T-cell (primary cell): ENCODE data around the gene FALEC. TPM values are rescaled to one million over a fixed set of nuclear protein-coding genes. Genes with fewer than 3 reads are reported as not detected.
"Not testable (repeated sequence)": the region's sequence is repeated elsewhere in the genome, so short reads cannot be mapped to it uniquely, and the experiment has no call there.

ENCODE experiments used
- ATAC-seq, 4 experiments: fragments of 200-7000 bp in 3 of 4; fragments of 150-1000 bp in 1 of 4; cut with Tn5 transposase; replicated peaks in 1 of 4; 1 replicate in 3 of 4; 2 replicates in 1 of 4; pipeline ENCODE4 v1.10.0; 2021; ENCODE audit warnings: moderate library complexity in 3 of 4, mild to moderate bottlenecking in 2 of 4, moderate number of reproducible peaks in 1 of 4
- CTCF ChIA-PET, 2 donors: fragments of 300-600 bp; sonication (Branson Sonifier 250); formaldehyde crosslinking; loops; one replicate each; lab custom pipeline; 2022; ENCODE audit warnings: antibody characterized with exemption in 2 of 2; lab: Charles Lee
- POLR2A ChIA-PET, 2 donors: fragments of 300-600 bp; sonication (Branson Sonifier 250); formaldehyde crosslinking; loops; one replicate each; lab custom pipeline; 2022; ENCODE audit warnings: antibody characterized with exemption in 2 of 2; lab: Charles Lee
- DNase-seq, 35 experiments: peaks; one replicate each; pipeline versions ENCODE4 v3.0.0 to v3.0.0-alpha.2; 2013 to 2023
- H3K27ac ChIP-seq: one replicate; pipeline ENCODE4 v1.5.1; 2013; ENCODE audit warnings: low read length
- H3K27me3 ChIP-seq, 2 experiments: replicated peaks in 1 of 2; 1 replicate in 1 of 2; 2 replicates in 1 of 2; pipeline versions ENCODE4 v1.6.1 to v1.7.0; 2013; ENCODE audit warnings: low read length in 1 of 2, mixed read lengths in 1 of 2; ENCODE audit not compliant: control insufficient read depth in 2 of 2, insufficient read depth in 2 of 2; ENCODE audit errors: extremely low read depth in 1 of 2
- H3K36me3 ChIP-seq, 2 donors: 1 replicate in 1 of 2; 2 replicates in 1 of 2; pipeline versions ENCODE4 v1.6.1 to v1.7.0; 2013; ENCODE audit warnings: low read length in 1 of 2; ENCODE audit not compliant: control insufficient read depth in 2 of 2, insufficient read depth in 1 of 2; ENCODE audit errors: extremely low read depth in 1 of 2
- H3K4me1 ChIP-seq, 2 experiments: 1 replicate in 1 of 2; 2 replicates in 1 of 2; pipeline versions ENCODE4 v1.6.1 to v1.7.0; 2013; ENCODE audit warnings: low read length in 2 of 2, mixed read lengths in 1 of 2; ENCODE audit not compliant: insufficient read depth in 2 of 2, control insufficient read depth in 1 of 2; ENCODE audit errors: extremely low read depth in 1 of 2
- H3K4me3 ChIP-seq, 2 donors: 1 replicate in 1 of 2; 2 replicates in 1 of 2; pipeline versions ENCODE4 v1.5.1 to v1.7.0; 2013; ENCODE audit warnings: mild to moderate bottlenecking in 2 of 2, low read length in 1 of 2, moderate library complexity in 1 of 2; ENCODE audit not compliant: control insufficient read depth in 1 of 2; ENCODE audit errors: extremely low read depth in 1 of 2
- H3K9me3 ChIP-seq: 2 replicates; pipeline ENCODE4 v1.7.0; 2013
- H3K27ac Mint-ChIP-seq, 2 donors: one replicate each; pipeline ENCODE4 v1.8.0; 2020 to 2021; ENCODE audit warnings: mild to moderate bottlenecking in 2 of 2, mixed read lengths in 2 of 2
- H3K27me3 Mint-ChIP-seq, 2 donors: one replicate each; pipeline ENCODE4 v1.8.0; 2021 to 2022; ENCODE audit warnings: mixed read lengths in 2 of 2
- H3K36me3 Mint-ChIP-seq: one replicate; pipeline ENCODE4 v1.8.0; 2021; ENCODE audit warnings: mixed read lengths
- H3K4me1 Mint-ChIP-seq, 3 donors: one replicate each; pipeline ENCODE4 v1.8.0; 2020 to 2022; ENCODE audit warnings: mixed read lengths in 3 of 3, mild to moderate bottlenecking in 1 of 3
- H3K4me3 Mint-ChIP-seq, 3 donors: one replicate each; pipeline ENCODE4 v1.8.0; 2020 to 2022; ENCODE audit warnings: mild to moderate bottlenecking in 3 of 3, mixed read lengths in 3 of 3, moderate library complexity in 3 of 3
- H3K9me3 Mint-ChIP-seq, 3 donors: one replicate each; pipeline ENCODE4 v1.8.0; 2020 to 2022; ENCODE audit warnings: mixed read lengths in 3 of 3
- WGBS: methylation state at CpG from one replicate; pipeline ENCODE4 v1.1.5; 2013; ENCODE audit warnings: missing lambda C conversion rate; ENCODE audit not compliant: insufficient coverage; 5-methylcytosine and 5-hydroxymethylcytosine counted together
- total RNA-seq, 35 experiments: library from RNA in 6 of 35; stranded (reverse) in 6 of 35; fragments of 120-200 nt in 1 of 35; gene quantifications; one replicate each; pipeline versions ENCODE4 v1.2.1 to v1.2.4 and lab custom pipeline; 2013 to 2026

FALEC gene
- total RNA-seq, 5 donors from 2014 or later (not counting 1 experiment from before 2014, with no cell fraction given): 0.49 to 0.85 (median 0.73) TPM; not detected in 2

DNA sequence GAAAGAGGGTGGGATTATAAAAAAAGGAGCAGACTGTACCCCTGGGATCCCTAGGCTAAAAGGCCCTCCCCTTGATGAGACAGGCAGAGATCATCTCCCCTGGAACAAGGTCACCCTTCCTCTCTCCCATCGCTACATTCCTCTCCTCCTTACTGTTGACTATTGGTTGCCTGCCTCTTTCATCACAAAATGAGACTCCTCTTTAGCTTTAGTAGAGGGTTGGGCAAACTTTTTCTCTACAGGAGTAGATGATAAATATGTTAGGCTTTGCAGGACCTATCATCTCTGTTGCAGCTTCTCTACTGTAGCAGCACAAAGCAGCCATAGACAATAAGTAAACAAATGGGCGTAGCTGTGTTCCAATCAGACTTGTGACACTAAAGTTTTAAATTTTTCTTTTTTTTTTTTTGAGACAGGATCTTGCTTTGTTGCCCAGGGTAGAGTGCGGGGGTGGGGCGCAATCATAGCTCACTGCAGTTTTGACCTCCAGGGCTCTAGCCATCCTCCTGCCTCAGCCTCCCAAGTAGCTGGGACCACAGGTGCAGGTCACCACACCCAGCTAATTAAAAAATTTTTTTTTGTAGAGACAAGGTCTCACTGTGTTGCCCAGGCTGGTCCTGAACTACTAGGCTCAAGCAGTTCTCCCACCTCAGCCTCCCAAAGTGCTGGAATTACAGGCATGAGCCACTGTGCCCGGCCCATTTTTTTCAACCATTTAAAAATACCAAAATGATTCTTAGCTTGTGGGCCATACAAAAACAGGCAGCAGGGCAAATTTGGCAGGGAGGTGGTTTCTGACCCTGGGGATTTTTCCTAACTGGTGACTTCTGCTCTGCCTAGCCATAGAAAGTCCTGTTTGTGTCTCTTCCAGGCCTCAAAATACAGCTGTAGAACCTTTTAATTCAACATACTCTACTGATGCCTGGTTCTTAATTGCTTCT lies 48.8 kb downstream of the FALEC start:
- peak in 1 of 35 experiments; percentile 57 for DNase-seq
- Histone ChIP-seq H3K9me3 (no peaks in the 10 kb centered on the region), H3K4me1 (peaks cover 47 to 99% of the 10 kb centered on the region in 2 experiments), H3K27me3 (no peaks in the 10 kb centered on the region), H3K36me3 (no peaks in the 10 kb centered on the region), H3K4me3 (peak overlapping the region; percentile 58 to 83), H3K27ac (peak overlapping the region; percentile 95)
- no peaks in the 10 kb centered on the region for H3K36me3 Mint-ChIP-seq
- ATAC-seq: no peak
- peak overlapping the region; percentile 100 for H3K27ac Mint-ChIP-seq
- ChIA-PET POLR2A (interaction anchor here (0.5 to 7.2 kb wide), 18 partner anchors 11 to 334 kb away, joined by 3 to 255 read pairs (median 4); partner anchors contain the start of genes ENSA (in 2 of the 2), MCL1 (in 2 of the 2), GOLPH3L (in 1 of the 2) and RPRD2 (in 1 of the 2)), CTCF (interaction anchor here (0.6 to 7.3 kb wide), 6 partner anchors 11 to 122 kb away, joined by 3 to 170 read pairs (median 5); partner anchors contain the start of gene MCL1 (in 1 of the 2))
- H3K9me3 Mint-ChIP-seq: no peaks in the 10 kb centered on the region
- peaks cover 83 to 95% (median 84%) of the 10 kb centered on the region in 3 donors for H3K4me1 Mint-ChIP-seq
- WGBS: 33% methylated on average over 2 of the region's 5 CpGs
- peak overlapping the region; percentile 91 to 99 (median 95) for H3K4me3 Mint-ChIP-seq
- H3K27me3 Mint-ChIP-seq: no peaks in the 10 kb centered on the region

DNA sequence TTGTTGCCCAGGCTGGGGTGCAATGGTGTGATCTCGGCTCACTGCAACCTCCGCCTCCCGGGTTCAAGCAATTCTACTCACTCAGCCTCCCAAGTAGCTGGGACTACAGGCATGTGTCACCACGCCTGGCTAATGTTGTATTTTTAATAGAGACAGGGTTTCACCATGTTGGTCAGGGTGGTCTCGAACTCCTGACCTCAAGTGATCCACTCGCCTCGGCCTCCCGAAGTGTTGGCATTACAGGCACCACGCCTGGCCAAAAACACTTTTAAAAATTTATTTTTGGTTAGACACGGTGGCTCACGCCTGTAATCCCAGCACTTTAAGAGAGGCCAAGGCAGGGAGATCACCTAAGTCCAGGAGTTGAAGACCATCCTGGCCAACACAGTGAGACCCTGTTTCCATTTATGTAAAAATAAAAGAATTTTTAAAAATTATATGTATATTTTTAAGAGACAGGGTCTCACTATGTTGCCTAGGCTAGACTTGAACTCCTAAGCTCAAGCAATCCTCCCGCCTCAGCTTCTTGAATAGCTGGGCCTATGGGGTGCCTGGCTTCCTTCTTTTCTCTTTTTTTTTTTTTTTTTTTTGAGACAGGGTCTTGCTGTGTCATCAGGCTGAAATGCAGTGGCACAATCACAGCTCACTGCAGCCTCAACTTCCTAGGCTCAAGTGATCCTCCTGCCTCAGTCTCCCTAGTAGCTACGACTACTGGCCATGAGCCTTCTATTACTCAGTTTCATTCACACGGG lies 49.9 kb downstream of the FALEC start:
- no CpG with 5 or more reads among the region's 14 CpGs for WGBS
- Mint-ChIP-seq H3K4me3 (peak overlapping the region; percentile 58 to 99 (median 95)), H3K27ac (peak overlapping the region; percentile 100), H3K4me1 (peaks cover 87 to 97% (median 88%) of the 10 kb centered on the region in 3 donors)
- H3K27me3 Mint-ChIP-seq, H3K36me3 Mint-ChIP-seq, DNase-seq, H3K36me3 ChIP-seq, H3K27me3 ChIP-seq, ATAC-seq, H3K4me3 ChIP-seq, H3K9me3 ChIP-seq, H3K9me3 Mint-ChIP-seq: not testable (repeated sequence)
- peaks cover 52 to 99% of the 10 kb centered on the region in 2 experiments for H3K4me1 ChIP-seq
- CTCF ChIA-PET: interaction anchor here (0.6 to 7.3 kb wide), 8 partner anchors 10 to 415 kb away, joined by 3 to 170 read pairs (median 5); partner anchors contain the start of gene MCL1 (in 1 of the 2)
- H3K27ac ChIP-seq: peak overlapping the region; percentile 95
- POLR2A ChIA-PET: interaction anchor here (0.6 to 7.2 kb wide), 9 partner anchors 10 to 597 kb away, joined by 3 to 255 read pairs (median 5); partner anchors contain the start of genes MCL1 (in 2 of the 2) and ENSA (in 1 of the 2)

DNA sequence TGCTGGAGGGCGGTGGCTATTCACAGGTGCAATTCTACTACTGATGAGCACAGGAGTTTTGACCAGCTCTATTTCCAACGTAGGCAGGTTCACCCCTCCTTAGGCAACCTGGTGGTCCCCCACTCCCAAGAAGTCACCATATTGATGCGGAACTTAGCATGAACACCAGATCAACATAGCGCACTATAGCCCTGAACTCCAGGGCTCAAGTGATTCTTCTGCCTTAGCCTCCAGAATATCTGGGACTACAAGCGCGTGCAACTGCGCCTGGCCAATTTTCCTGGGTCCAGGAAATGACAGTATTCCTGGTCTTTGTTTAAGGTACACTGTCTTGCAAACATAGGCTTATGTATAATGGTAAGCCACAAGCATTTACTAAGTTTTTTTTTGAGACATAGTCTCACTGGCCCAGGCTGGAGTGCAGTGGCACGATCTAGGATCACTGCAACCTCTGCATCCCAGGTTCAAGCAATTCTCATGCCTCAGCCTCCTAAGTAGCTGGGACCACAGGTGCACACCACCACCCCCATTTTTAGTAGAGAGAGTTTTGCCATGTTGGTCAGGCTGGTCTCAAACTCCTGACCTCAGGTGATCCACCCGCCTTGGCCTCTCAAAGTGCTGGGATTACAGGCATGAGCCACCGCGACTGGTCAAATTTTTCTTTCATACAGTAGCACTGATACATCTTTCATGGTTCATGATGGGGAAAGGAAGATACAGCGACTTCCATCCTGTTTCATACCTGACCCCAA lies 51.2 kb downstream of the FALEC start:
- Mint-ChIP-seq H3K4me1 (peaks cover 90 to 95% (median 91%) of the 10 kb centered on the region in 3 donors), H3K4me3 (peak overlapping the region; percentile 82 to 95 (median 85)), H3K9me3 (no peaks in the 10 kb centered on the region), H3K27me3 (no peaks in the 10 kb centered on the region), H3K36me3 (peaks cover 13% of the 10 kb centered on the region), H3K27ac (peak overlapping the region; percentile 98 to 99)
- H3K4me1 ChIP-seq: peaks cover 61 to 99% of the 10 kb centered on the region in 2 experiments
- H3K27me3 ChIP-seq: no peaks in the 10 kb centered on the region
- ChIA-PET POLR2A (interaction anchor here (0.6 to 7.2 kb wide), 7 partner anchors 8 to 49 kb away, joined by 3 to 255 read pairs (median 12); partner anchors contain the start of gene MCL1 (in 2 of the 2)), CTCF (interaction anchor here (0.9 to 7.3 kb wide), 5 partner anchors 8 to 55 kb away, joined by 4 to 106 read pairs (median 11); partner anchors contain the start of gene MCL1 (in 1 of the 2))
- H3K4me3 ChIP-seq: peak overlapping the region; percentile 51 to 60
- ATAC-seq (no peak), DNase-seq (no peak)
- 100% methylated on average over 2 of the region's 12 CpGs for WGBS
- H3K9me3 ChIP-seq: no peaks in the 10 kb centered on the region
- peaks cover 0 to 15% of the 10 kb centered on the region in 2 donors for H3K36me3 ChIP-seq
- H3K27ac ChIP-seq: peak overlapping the region; percentile 84

DNA sequence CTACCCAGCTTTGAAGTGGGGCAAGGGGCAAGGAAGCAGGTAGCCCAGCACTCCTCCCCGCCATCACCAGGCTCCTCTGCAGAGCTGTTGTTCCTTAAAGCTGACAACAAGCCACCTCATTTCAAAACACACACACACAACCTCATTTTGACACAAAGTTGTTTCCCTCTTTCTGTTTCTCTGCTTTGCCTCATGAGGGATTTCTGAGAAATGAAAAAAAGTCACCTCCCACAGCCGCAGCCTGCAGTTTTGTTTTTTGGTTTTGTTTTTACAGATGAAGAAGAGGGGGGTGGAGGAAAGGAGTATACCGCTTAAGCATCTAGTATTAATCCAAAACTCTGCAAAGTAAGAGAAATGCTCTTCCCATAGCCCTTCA lies 51.8 kb downstream of the FALEC start:
- ChIA-PET CTCF (interaction anchor here in 1 of 2 donors (0.6 to 3.0 kb wide), 5 partner anchors 9 to 575 kb away, joined by 3 to 13 read pairs (median 5); partner anchors contain the start of gene MCL1), POLR2A (interaction anchor here (0.6 to 2.3 kb wide), 9 partner anchors 9 to 409 kb away, joined by 3 to 26 read pairs (median 4); partner anchors contain the start of genes ENSA (in 1 of the 2), GOLPH3L (in 1 of the 2) and MCL1 (in 1 of the 2))
- peak in 32 of 35 experiments; percentile 18 to 81 (median 54) for DNase-seq
- Mint-ChIP-seq H3K4me1 (peaks cover 94 to 97% (median 95%) of the 10 kb centered on the region in 3 donors), H3K9me3 (no peaks in the 10 kb centered on the region), H3K4me3 (peak overlapping the region; percentile 82 to 95 (median 85)), H3K27ac (peak overlapping the region; percentile 98 to 99), H3K36me3 (peaks cover 13% of the 10 kb centered on the region), H3K27me3 (no peaks in the 10 kb centered on the region)
- Histone ChIP-seq H3K9me3 (no peaks in the 10 kb centered on the region), H3K36me3 (peaks cover 0 to 19% of the 10 kb centered on the region in 2 donors), H3K4me1 (peaks cover 62 to 99% of the 10 kb centered on the region in 2 experiments), H3K4me3 (peak overlapping the region; percentile 51 to 60), H3K27me3 (no peaks in the 10 kb centered on the region), H3K27ac (peak overlapping the region; percentile 84)
- ATAC-seq: peak; percentile 32 to 55 (median 47)
- WGBS: no CpG with 5 or more reads among the region's 3 CpGs
